GM18498 (cell line): Measurements from ENCODE around the gene S100A13.
A peak's percentile ranks its signal among the peaks of the same experiment; 100 is the strongest.
"Not testable (repeated sequence)": the region's sequence is repeated elsewhere in the genome, so short reads cannot be mapped to it uniquely, and the experiment has no call there.

Experiments
- ATAC-seq: cut with Tn5 transposase; IDR thresholded peaks from one replicate; pipeline ENCODE4 v1.9.1; 2021; ENCODE audit warnings: mild to moderate bottlenecking, moderate library complexity; ENCODE audit not compliant: unreplicated experiment

S100A13 gene

GRCh38 chr1:153626904-153627714 lies at the start of gene S100A13:
TSS of gene S100A13 (minus strand) at chr1:153627505. CDS start at chr1:153626472, 1,033 bp downstream.
- ATAC-seq, result no peak

GRCh38 chr1:153673511-153673910 lies 46.2 kb upstream of the S100A13 start:
- ATAC-seq, result no peak

GRCh38 chr1:153671628-153672353 lies 44.5 kb upstream of the S100A13 start:
- peak; percentile 18 for ATAC-seq

- ATAC-seq, result peak; percentile 93
Observed at GRCh38 chr1:153670859-153671627, 43.7 kb upstream of the S100A13 start, which contains the start of gene ILF2. TSS of gene ILF2 (minus strand) at chr1:153670993. CDS start at chr1:153670922, 71 bp downstream.

GRCh38 chr1:153670257-153670858 lies 43.1 kb upstream of the S100A13 start:
- ATAC-seq, result no peak

GRCh38 chr1:153669606-153670005 lies 42.3 kb upstream of the S100A13 start:
- no peak for ATAC-seq

GRCh38 chr1:153668672-153669071 lies 41.4 kb upstream of the S100A13 start:
- ATAC-seq, result not testable (repeated sequence)

- no peak for ATAC-seq
Observed at GRCh38 chr1:153667439-153667838, 40.1 kb upstream of the S100A13 start.

GRCh38 chr1:153663211-153663610 lies 35.9 kb upstream of the S100A13 start:
- no peak for ATAC-seq

GRCh38 chr1:153662269-153662668 lies 35.0 kb upstream of the S100A13 start:
- ATAC-seq, result no peak

- no peak for ATAC-seq
Observed at GRCh38 chr1:153661111-153661708, 33.9 kb upstream of the S100A13 start.

GRCh38 chr1:153659656-153660055 lies 32.4 kb upstream of the S100A13 start:
- no peak for ATAC-seq

- ATAC-seq, result peak; percentile 5
Observed at GRCh38 chr1:153659175-153659534, 31.9 kb upstream of the S100A13 start.

- peak; percentile 89 for ATAC-seq
Observed at GRCh38 chr1:153658400-153659174, 31.3 kb upstream of the S100A13 start, which contains the start of gene SNAPIN. TSS of gene SNAPIN (plus strand) at chr1:153658703. CDS start at chr1:153658744, 41 bp downstream.

- no peak for ATAC-seq
Observed at GRCh38 chr1:153655333-153655732, 28.0 kb upstream of the S100A13 start.

GRCh38 chr1:153652805-153653500 lies 25.6 kb upstream of the S100A13 start:
- no peak for ATAC-seq

GRCh38 chr1:153651771-153652170 lies 24.5 kb upstream of the S100A13 start:
- no peak for ATAC-seq

- ATAC-seq, result no peak
Observed at GRCh38 chr1:153649863-153650235, 22.5 kb upstream of the S100A13 start.
